HepG2 (cell line): ENCODE data around the gene SLC25A47. TPM values are rescaled to one million over a fixed set of nuclear protein-coding genes. Genes with fewer than 3 reads are reported as not detected.

Experiments
- ATF6 ChIP-seq: sonication (generic); formaldehyde crosslinking; conservative IDR thresholded peaks from 2 replicates; pipeline ENCODE4 v1.4.0; 2020; ENCODE audit warnings: missing genetic modification reagents
- ETV6 ChIP-seq: sonication (generic); formaldehyde crosslinking; conservative IDR thresholded peaks from 2 replicates; pipeline ENCODE4 v1.4.0; 2020; ENCODE audit warnings: missing genetic modification reagents
- HNF1A ChIP-seq, 2 experiments: sonication (generic) in 1 of 2; formaldehyde crosslinking in 1 of 2; IDR thresholded peaks; 2 replicates each; pipeline versions ENCODE4 v1.4.0 to v1.6.1; 2016 to 2020; ENCODE audit warnings: borderline replicate concordance in 1 of 2, low read depth in 1 of 2, mild to moderate bottlenecking in 1 of 2, missing genetic modification reagents in 1 of 2
- ISX ChIP-seq: sonication (generic); formaldehyde crosslinking; conservative IDR thresholded peaks from 2 replicates; pipeline ENCODE4 v1.5.0; 2020; ENCODE audit warnings: missing genetic modification reagents
- MAX ChIP-seq: IDR thresholded peaks from 2 replicates; pipeline ENCODE4 v1.6.1; 2012; ENCODE audit warnings: inconsistent platforms
- PCBP2 ChIP-seq: fragments of 200-400 bp; formaldehyde crosslinking; optimal IDR thresholded peaks from 2 replicates; pipeline ENCODE3; 2018; ENCODE audit warnings: low read length, low read depth; ENCODE audit not compliant: poor library complexity, severe bottlenecking
- PITX1 ChIP-seq: sonication (generic); formaldehyde crosslinking; IDR thresholded peaks from 2 replicates; pipeline ENCODE4 v1.5.1; 2020; ENCODE audit warnings: mild to moderate bottlenecking, missing genetic modification reagents
- STAT5B ChIP-seq: sonication (generic); formaldehyde crosslinking; IDR thresholded peaks from 2 replicates; pipeline ENCODE4 v1.4.0; 2020; ENCODE audit warnings: missing genetic modification reagents
- THAP9 ChIP-seq: sonication (generic); formaldehyde crosslinking; IDR thresholded peaks from 2 replicates; pipeline ENCODE4; 2020; ENCODE audit warnings: missing genetic modification reagents, mild to moderate bottlenecking, borderline replicate concordance
- ZNF101 ChIP-seq: sonication (generic); formaldehyde crosslinking; IDR thresholded peaks from 2 replicates; pipeline ENCODE4 v1.4.0; 2020; ENCODE audit warnings: mild to moderate bottlenecking, low read depth, missing genetic modification reagents, borderline replicate concordance
- ZNF317 ChIP-seq: sonication (generic); formaldehyde crosslinking; IDR thresholded peaks from 2 replicates; pipeline ENCODE4 v1.5.0; 2020; ENCODE audit warnings: mild to moderate bottlenecking, missing genetic modification reagents
- ZNF333 ChIP-seq: sonication (generic); formaldehyde crosslinking; IDR thresholded peaks from 2 replicates; pipeline ENCODE4 v1.4.0; 2020; ENCODE audit warnings: mild to moderate bottlenecking, missing genetic modification reagents, borderline replicate concordance
- ZNF431 ChIP-seq: sonication (generic); formaldehyde crosslinking; IDR thresholded peaks from 2 replicates; pipeline ENCODE4 v1.9.0; 2022; ENCODE audit warnings: missing genetic modification reagents, low read depth, mild to moderate bottlenecking, borderline replicate concordance
- ZNF468 ChIP-seq: sonication (generic); formaldehyde crosslinking; IDR thresholded peaks from 2 replicates; pipeline ENCODE4 v1.8.0; 2022; ENCODE audit warnings: mild to moderate bottlenecking, moderate library complexity, missing genetic modification reagents
- ZNF773 ChIP-seq: sonication (generic); formaldehyde crosslinking; IDR thresholded peaks from 2 replicates; pipeline ENCODE4 v1.4.0; 2020; ENCODE audit warnings: missing genetic modification reagents, borderline replicate concordance
- polyA plus RNA-seq, 8 experiments: library from polyadenylated mRNA; depleted of rRNA in 3 of 8; stranded (reverse) in 7 of 8; unstranded in 1 of 8; fragments of >200 nt; fragmentation: Illumina TruSeq in 4 of 8; extraction: Trizol in 4 of 8; gene quantifications; 2 replicates each; pipeline versions ENCODE4 v1.2.1 to v1.2.3, GENCODE V29; 2011 to 2016; ENCODE audit warnings: low read depth in 4 of 8, missing spikeins in 1 of 8, mixed read lengths in 1 of 8; ENCODE audit not compliant: insufficient read depth in 1 of 8
- total RNA-seq, 5 experiments: library from RNA; depleted of rRNA; stranded (reverse); fragments of >200 nt; fragmentation: Illumina TruSeq; extraction: Trizol; gene quantifications; 2 replicates each; pipeline ENCODE4 v1.2.3, GENCODE V29; 2016; ENCODE audit warnings: low read depth in 1 of 5

Gene SLC25A47
- total and polyA plus RNA-seq, 2 of the 13 experiments (the other 11 are each of a cell fraction or from before 2014, with no cell fraction given), result 1.0 to 1.7 TPM

- TF ChIP-seq HNF1A (IDR thresholded peaks at IDR 0.05; ENCODE audit: low read depth) (no peak), HNF1A (CRISPR knock-in tag; IDR thresholded peaks at IDR 0.05; ENCODE audit: borderline replicate concordance) (peak; percentile 75; the same call in 1 of the 2 replicates), ZNF333 (CRISPR knock-in tag) (no peak), ZNF101 (CRISPR knock-in tag) (no peak), ETV6 (no peak), ZNF468 (no peak), ZNF773 (CRISPR knock-in tag) (no peak), PCBP2 (no peak), ZNF317 (peak; percentile 25), STAT5B (CRISPR knock-in tag) (no peak), THAP9 (CRISPR knock-in tag) (no peak; the same call in 1 of the 2 replicates), ATF6 (CRISPR knock-in tag) (no peak), PITX1 (CRISPR knock-in tag) (peak; percentile 91), ZNF431 (CRISPR knock-in tag) (0 out of 2 replicates have a peak, but pooled peaks have one; percentile 85), MAX (peak; percentile 90), ISX (no peak)
Observed at GRCh38 chr14:100290607-100291304, 32.4 kb upstream of the SLC25A47 start (continued).
